Right lobe of liver (tissue), 6 donors: ENCODE data around the gene MEI1. TPM values are rescaled to one million over a fixed set of nuclear protein-coding genes. Genes with fewer than 3 reads are reported as not detected.
A peak's percentile ranks its signal among the peaks of the same experiment; 100 is the strongest.

Experiments used
- ATAC-seq, 4 donors: fragments of 200-7000 bp; cut with Tn5 transposase; one replicate each; pipeline ENCODE4 v1.9.1; 2020; ENCODE audit warnings: mild to moderate bottlenecking in 4 of 4, moderate library complexity in 4 of 4
- DNase-seq, 3 donors: peaks; one replicate each; pipeline ENCODE4 v3.0.0-alpha.2; 2020
- H3K27ac ChIP-seq, 3 donors: fragments of 200-600 bp; one replicate each; pipeline ENCODE4 v1.8.0; 2022
- H3K27me3 ChIP-seq, 2 donors: fragments of 200-600 bp; one replicate each; pipeline ENCODE4 v1.8.0; 2022
- H3K36me3 ChIP-seq, 4 donors: fragments of 200-600 bp; sonication (generic) in 1 of 4; one replicate each; pipeline versions ENCODE4 v1.5.1 to v1.8.0; 2017 to 2022; ENCODE audit warnings: control low read depth in 1 of 4
- H3K4me1 ChIP-seq, 4 donors: fragments of 200-600 bp; sonication (generic) in 1 of 4; one replicate each; pipeline versions ENCODE4 v1.5.1 to v1.8.0; 2017 to 2022; ENCODE audit warnings: control low read depth in 1 of 4
- H3K4me3 ChIP-seq, 3 donors: fragments of 200-600 bp; one replicate each; pipeline ENCODE4 v1.8.0; 2022
- H3K9me3 ChIP-seq, 4 donors: fragments of 200-600 bp; sonication (generic) in 1 of 4; one replicate each; pipeline versions ENCODE4 v1.5.1 to v1.8.0; 2017 to 2022; ENCODE audit warnings: control low read depth in 1 of 4
- CTCF ChIP-seq, 4 donors: fragments of 200-600 bp in 3 of 4; fragments of 450-650 bp in 1 of 4; IDR thresholded peaks; one replicate each; pipeline versions ENCODE4 v1.5.1 to v1.8.0; 2016 to 2022; ENCODE audit warnings: antibody characterized with exemption in 4 of 4, mild to moderate bottlenecking in 2 of 4
- POLR2A ChIP-seq: fragments of 450-650 bp; IDR thresholded peaks from one replicate; pipeline ENCODE4 v1.6.1; 2017; ENCODE audit warnings: antibody characterized with exemption, mild to moderate bottlenecking
- WGBS: methylation state at CpG from one replicate; pipeline ENCODE4 v1.1.6; 2018; ENCODE audit warnings: low coverage, low lambda C conversion rate; ENCODE audit not compliant: insufficient coverage; ENCODE audit errors: missing lambda C conversion rate; 5-methylcytosine and 5-hydroxymethylcytosine counted together
- intact Hi-C, 2 donors: fragments of 100-400 bp; cut with DNase I; formaldehyde crosslinking; loops; one replicate each; pipeline versions ENCODE4 v1.11.2 to v1.14.1; 2022
- small RNA-seq, 2 experiments: library from RNA; depleted of rRNA; stranded (forward); fragments of <200 nt; gene quantifications; one replicate each; pipeline ENCODE3, GENCODE V24; 2016
- total RNA-seq, 6 experiments: library from RNA; depleted of rRNA in 2 of 6; stranded (reverse); fragments of >200 nt in 2 of 6; fragmentation: NEBNext Ultra II Directional in 3 of 6; extraction: Animal tissue kit (Norgen Biotek cat#: 25700) in 3 of 6; gene quantifications; one replicate each; pipeline versions ENCODE4 v1.1.0 to v1.2.4, GENCODE V29; 2016 to 2023
- donor health status: DM: no; HTN: yes; CAD: no.
- donor health status: DM: no; HTN: no; CAD: no.
- donor health status: DM: no; HTN: no; CAD: no.
- donor health status: DM: no; HTN: yes; CAD: no.
- donor health status: DM: no; HTN: yes; CAD: no.

The MEI1 gene
- total RNA-seq, 6 experiments from 2014 or later, result 0.37 to 1.0 (median 0.60) TPM

DNA sequence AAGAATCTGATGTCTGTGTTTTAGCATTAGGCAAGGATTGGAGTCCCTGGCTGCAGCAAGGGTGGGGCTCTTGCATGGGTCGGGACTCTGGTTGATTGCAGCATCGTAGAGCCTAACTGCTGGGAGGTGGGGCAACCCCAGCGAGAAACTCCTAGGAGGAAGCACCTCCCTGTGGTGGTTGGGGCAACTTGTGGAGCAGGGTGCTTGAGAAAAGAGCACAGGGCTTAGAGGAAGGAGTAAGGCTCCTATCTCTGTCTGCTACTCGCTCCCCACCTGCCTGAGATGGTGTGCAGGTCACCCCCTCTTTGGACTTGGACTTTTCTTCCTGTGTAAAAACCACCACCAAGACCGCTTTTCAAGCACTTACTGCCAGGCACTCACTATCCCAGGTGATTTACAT lies 149.2 kb downstream of the MEI1 start:
- intact Hi-C loops, result no loop called here
- DNase-seq (peak in 1 of 3 donors; percentile 42), ATAC-seq (peak; percentile 55 to 66 (median 62))
- H3K9me3 ChIP-seq, result no peaks in the 10 kb centered on the region
- TF ChIP-seq CTCF (IDR thresholded peaks at IDR 0.05) (no peak), POLR2A (no peak)
- H3K4me1 ChIP-seq, result peaks cover 0 to 33% (median 9%) of the 10 kb centered on the region in 4 donors
- no peak overlapping the region for H3K4me3 ChIP-seq
- H3K36me3 ChIP-seq, result no peaks in the 10 kb centered on the region
- H3K27ac ChIP-seq, result no peak overlapping the region
- H3K27me3 ChIP-seq, result no peaks in the 10 kb centered on the region
- 58% methylated on average over 4 of the region's 5 CpGs for WGBS

Small RNA genes within 50 kb of the gene (small RNA-seq; reads per million reads assigned to genes)
- 0 reads per million in 2 experiments for gene HMGN2P10
- gene RF00019, result 0 reads per million in 2 experiments
- 0 reads per million in 2 experiments for gene RNU6-476P
- 0 reads per million in 2 experiments for gene RNU6ATAC22P

Other genes starting within 250 kb of the MEI1 start
- gene PHF5A, start 230.8 kb upstream of the MEI1 start, total RNA-seq, result 10 to 100 TPM; 12.1 to 20.7 (median 14.5) TPM
- 100 to 1,000 TPM in 2 of 6 experiments, 10 to 100 TPM in 4; 62.6 to 135 (median 66.8) TPM for gene ACO2, start 230.4 kb upstream of the MEI1 start, total RNA-seq
- gene POLR3H, start 155.0 kb upstream of the MEI1 start, total RNA-seq, result 10 to 100 TPM in 5 of 6 experiments, 1 to 10 TPM in 1; 9.5 to 23.0 (median 18.0) TPM
- 1 to 10 TPM in 1 of 6 experiments, under 1 TPM in 4, not detected in 1; 0.31 to 3.8 (median 0.37) TPM for gene CSDC2, start 138.5 kb upstream of the MEI1 start, total RNA-seq
- gene PMM1, start 109.7 kb upstream of the MEI1 start, total RNA-seq, result 10 to 100 TPM; 21.6 to 45.1 (median 36.2) TPM
- gene DESI1, start 78.5 kb upstream of the MEI1 start, total RNA-seq, result 10 to 100 TPM; 34.8 to 49.5 (median 40.9) TPM
- gene XRCC6, start 78.2 kb upstream of the MEI1 start, total RNA-seq, result 100 to 1,000 TPM in 2 of 6 experiments, 10 to 100 TPM in 4; 71.0 to 122 (median 91.1) TPM
- gene SNU13, start 10.6 kb upstream of the MEI1 start, total RNA-seq, result 10 to 100 TPM; 43.1 to 65.4 (median 50.1) TPM
- 1 to 10 TPM; 2.6 to 5.2 (median 3.4) TPM for gene CCDC134, start 101.2 kb downstream of the MEI1 start, total RNA-seq
- 10 to 100 TPM; 26.7 to 63.4 (median 37.2) TPM for gene SREBF2, start 133.6 kb downstream of the MEI1 start, total RNA-seq
- not detected for gene SHISA8, start 215.6 kb downstream of the MEI1 start, total RNA-seq
- under 1 TPM in 4 of 6 experiments, not detected in 2; 0.04 to 0.22 (median 0.18) TPM for gene TNFRSF13C, start 227.3 kb downstream of the MEI1 start, total RNA-seq
- gene CENPM, start 247.6 kb downstream of the MEI1 start, total RNA-seq, result 1 to 10 TPM in 2 of 6 experiments, under 1 TPM in 2, not detected in 2; 0.29 to 3.7 (median 1.8) TPM